Naive thymus-derived CD4-positive, alpha-beta T cell (primary cell): Measurements from ENCODE around the gene ZBTB20. TPM values are rescaled to one million over a fixed set of nuclear protein-coding genes. Genes with fewer than 3 reads are reported as not detected.
"Not testable (repeated sequence)": the region's sequence is repeated elsewhere in the genome, so short reads cannot be mapped to it uniquely, and the experiment has no call there.

Source experiments
- ATAC-seq: fragments of 150-1000 bp; cut with Tn5 transposase; 2 replicates; pipeline ENCODE4 v1.10.0; 2021; ENCODE audit warnings: mild to moderate bottlenecking, moderate library complexity
- CTCF ChIA-PET: fragments of 350-600 bp; sonication (Branson Sonifier 250); formaldehyde crosslinking; loops from one replicate; lab custom pipeline; 2021; ENCODE audit warnings: antibody characterized with exemption; lab: Charles Lee
- POLR2A ChIA-PET: fragments of 350-600 bp; sonication (Branson Sonifier 250); formaldehyde crosslinking; loops from one replicate; lab custom pipeline; 2021; ENCODE audit warnings: antibody characterized with exemption, inconsistent platforms; lab: Charles Lee
- DNase-seq, 9 donors: peaks; one replicate each; pipeline versions ENCODE4 v3.0.0 to v3.0.0-alpha.2; 2020 to 2022; ENCODE audit warnings: mixed read lengths in 1 of 9
- H3K27ac ChIP-seq: one replicate; pipeline ENCODE4 v1.7.0; 2013; ENCODE audit warnings: mild to moderate bottlenecking, low read depth, low read length, moderate library complexity
- H3K27me3 ChIP-seq, 2 donors: one replicate each; pipeline ENCODE4 v1.7.0; 2013; ENCODE audit warnings: low read length in 2 of 2, mild to moderate bottlenecking in 2 of 2, moderate library complexity in 2 of 2; ENCODE audit not compliant: control insufficient read depth in 2 of 2, insufficient read depth in 2 of 2
- H3K36me3 ChIP-seq, 3 experiments: 1 replicate in 2 of 3; 2 replicates in 1 of 3; pipeline ENCODE4 v1.7.0; 2013; ENCODE audit warnings: low read length in 3 of 3, mild to moderate bottlenecking in 3 of 3, moderate library complexity in 1 of 3; ENCODE audit not compliant: insufficient read depth in 3 of 3, control insufficient read depth in 2 of 3
- H3K4me1 ChIP-seq, 2 donors: one replicate each; pipeline ENCODE4 v1.7.0; 2013; ENCODE audit warnings: low read length in 2 of 2, mild to moderate bottlenecking in 2 of 2, moderate library complexity in 1 of 2; ENCODE audit not compliant: control insufficient read depth in 2 of 2, insufficient read depth in 2 of 2
- H3K4me3 ChIP-seq: 2 replicates; pipeline ENCODE4 v1.7.0; 2013; ENCODE audit warnings: mild to moderate bottlenecking, low read length
- H3K9me3 ChIP-seq, 3 experiments: 1 replicate in 2 of 3; 2 replicates in 1 of 3; pipeline ENCODE4 v1.7.0; 2013; ENCODE audit warnings: low read length in 3 of 3; ENCODE audit not compliant: control insufficient read depth in 2 of 3
- H3K27ac Mint-ChIP-seq, 9 donors: one replicate each; pipeline ENCODE4 v1.8.0; 2020 to 2022; ENCODE audit warnings: mixed read lengths in 9 of 9, mild to moderate bottlenecking in 8 of 9, moderate library complexity in 5 of 9, inconsistent platforms in 2 of 9
- H3K27me3 Mint-ChIP-seq, 5 donors: one replicate each; pipeline ENCODE4 v1.8.0; 2021 to 2022; ENCODE audit warnings: mixed read lengths in 5 of 5, mild to moderate bottlenecking in 1 of 5
- H3K36me3 Mint-ChIP-seq, 5 donors: one replicate each; pipeline ENCODE4 v1.8.0; 2020 to 2022; ENCODE audit warnings: mixed read lengths in 5 of 5, mild to moderate bottlenecking in 3 of 5, inconsistent platforms in 1 of 5
- H3K4me1 Mint-ChIP-seq, 7 donors: one replicate each; pipeline ENCODE4 v1.8.0; 2020 to 2022; ENCODE audit warnings: mixed read lengths in 7 of 7, mild to moderate bottlenecking in 3 of 7, inconsistent platforms in 1 of 7
- H3K4me3 Mint-ChIP-seq, 10 donors: one replicate each; pipeline ENCODE4 v1.8.0; 2020 to 2022; ENCODE audit warnings: mild to moderate bottlenecking in 10 of 10, mixed read lengths in 10 of 10, moderate library complexity in 6 of 10, inconsistent platforms in 2 of 10
- H3K9me3 Mint-ChIP-seq, 11 donors: one replicate each; pipeline ENCODE4 v1.8.0; 2020 to 2022; ENCODE audit warnings: mixed read lengths in 11 of 11, mild to moderate bottlenecking in 4 of 11, inconsistent platforms in 1 of 11, moderate library complexity in 1 of 11
- intact Hi-C, 2 donors: fragments of 100-400 bp; cut with micrococcal nuclease; formaldehyde crosslinking; loops; one replicate each; pipeline ENCODE4 v1.15.1; 2023
- polyA plus RNA-seq, 2 donors: library from polyadenylated mRNA; unstranded; fragments of 300-500 nt; fragmentation: Illumina TruSeq; gene quantifications; one replicate each; pipeline ENCODE4 v1.2.3, GENCODE V29; 2021
- total RNA-seq, 6 experiments: library from RNA in 5 of 6; stranded (reverse) in 5 of 6; gene quantifications; 1 replicate in 5 of 6; 2 replicates in 1 of 6; pipeline ENCODE4 v1.2.3 and lab custom pipeline; 2021 to 2026

Gene ZBTB20
- total and polyA plus RNA-seq, 7 experiments from 2014 or later = 14.9 to 69.5 (median 59.2) TPM

DNA sequence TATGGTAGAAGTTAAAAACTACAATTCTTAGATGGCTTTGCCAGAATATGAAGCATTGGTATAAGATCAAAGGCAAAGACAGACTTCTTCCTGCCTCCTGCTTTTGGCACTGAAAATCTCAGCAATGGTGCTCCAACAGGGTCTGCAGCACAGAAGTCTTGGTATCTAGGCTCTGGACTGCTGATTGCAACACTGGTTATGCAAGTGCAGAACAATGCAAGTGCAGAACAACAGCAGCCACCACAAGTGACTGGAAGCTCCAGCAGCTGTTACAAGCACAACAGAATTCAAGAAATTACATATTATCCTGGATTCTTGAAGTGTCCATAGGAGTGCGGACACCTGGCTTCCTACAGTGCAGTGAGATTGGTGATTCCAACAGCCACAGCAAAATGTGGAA lies 33.7 kb downstream of the ZBTB20 start:
- peaks cover 0 to 5% (median 0%) of the 10 kb centered on the region in 11 donors for H3K9me3 Mint-ChIP-seq
- intact Hi-C loops = no loop called here
- no peaks in the 10 kb centered on the region for H3K36me3 ChIP-seq
- H3K36me3 Mint-ChIP-seq = peaks cover 0 to 18% (median 6%) of the 10 kb centered on the region in 5 donors
- H3K27ac ChIP-seq = no peak overlapping the region
- DNase-seq (no peak), ATAC-seq (no peak)
- no peak overlapping the region for H3K4me3 ChIP-seq
- peaks cover 0 to 30% (median 19%) of the 10 kb centered on the region in 7 donors for H3K4me1 Mint-ChIP-seq
- H3K27ac Mint-ChIP-seq = no peak overlapping the region
- peaks cover 0 to 3% of the 10 kb centered on the region in 2 donors for H3K4me1 ChIP-seq
- ChIA-PET POLR2A (no interaction called here), CTCF (no interaction called here)
- no peaks in the 10 kb centered on the region for H3K27me3 ChIP-seq
- H3K9me3 ChIP-seq = no peaks in the 10 kb centered on the region
- no peaks in the 10 kb centered on the region for H3K27me3 Mint-ChIP-seq
- no peak overlapping the region for H3K4me3 Mint-ChIP-seq

DNA sequence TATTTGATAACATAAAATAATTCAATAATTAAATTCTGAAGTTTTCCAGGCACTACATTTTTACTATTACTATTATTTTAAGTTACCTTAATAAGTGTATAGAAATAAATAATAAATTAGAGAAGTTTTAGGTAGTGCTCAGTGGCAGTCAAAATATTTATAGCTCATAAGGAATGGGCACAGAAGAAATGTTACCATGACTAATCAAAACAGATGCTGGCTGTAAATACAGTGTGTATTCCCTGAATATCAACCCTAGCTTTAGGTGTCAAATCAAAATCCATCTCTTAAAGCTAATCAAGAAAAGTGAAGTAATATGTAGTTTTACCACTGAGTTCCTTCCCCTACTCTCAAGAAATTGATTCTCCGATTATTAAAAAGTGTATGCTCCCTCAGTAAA lies 35.5 kb downstream of the ZBTB20 start:
- no peak overlapping the region for H3K27ac ChIP-seq
- Mint-ChIP-seq H3K27ac (no peak overlapping the region), H3K27me3 (no peaks in the 10 kb centered on the region), H3K36me3 (peaks cover 3 to 26% (median 15%) of the 10 kb centered on the region in 5 donors), H3K4me3 (no peak overlapping the region), H3K9me3 (peaks cover 0 to 4% (median 2%) of the 10 kb centered on the region in 11 donors), H3K4me1 (peaks cover 0 to 29% (median 19%) of the 10 kb centered on the region in 7 donors)
- DNase-seq = no peak
- H3K4me3 ChIP-seq = no peak overlapping the region
- no peak for ATAC-seq
- H3K27me3 ChIP-seq = no peaks in the 10 kb centered on the region
- CTCF ChIA-PET = interaction anchor here (1.0 kb wide), 1 partner anchor 19 kb away, joined by 3 read pairs; no protein-coding TSS in a partner anchor
- peaks cover 0 to 5% (median 0%) of the 10 kb centered on the region in 3 experiments for H3K36me3 ChIP-seq
- no peaks in the 10 kb centered on the region for H3K9me3 ChIP-seq
- POLR2A ChIA-PET = interaction anchor here (1.0 kb wide), 1 partner anchor 8 kb away, joined by 3 read pairs; no protein-coding TSS in a partner anchor
- intact Hi-C loops = no loop called here
- H3K4me1 ChIP-seq = no peaks in the 10 kb centered on the region

DNA sequence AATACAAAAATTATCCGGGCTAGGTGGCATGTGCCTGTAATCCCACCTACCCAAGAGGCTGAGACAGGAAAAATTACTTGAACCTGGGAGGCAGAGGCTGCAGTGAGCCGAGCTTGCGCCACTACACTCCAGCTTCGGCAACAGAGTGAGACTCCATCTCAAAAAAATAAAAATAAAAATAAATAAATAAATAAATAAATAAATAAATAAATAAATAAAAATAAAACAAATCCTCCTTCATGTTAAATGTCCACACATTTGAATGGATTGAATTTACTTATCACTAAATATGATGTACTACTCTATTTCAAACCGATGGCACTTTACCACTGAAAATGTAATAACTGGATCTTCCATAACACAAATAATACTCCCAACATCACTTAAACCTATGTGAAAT lies 36.3 kb downstream of the ZBTB20 start:
- ChIA-PET CTCF (no interaction called here), POLR2A (interaction anchor here (0.7 kb wide), 1 partner anchor 38 kb away, joined by 3 read pairs; no protein-coding TSS in a partner anchor)
- Mint-ChIP-seq H3K9me3 (peaks cover 0 to 3% (median 0%) of the 10 kb centered on the region in 11 donors), H3K36me3 (peaks cover 3 to 28% (median 11%) of the 10 kb centered on the region in 5 donors), H3K27ac (no peak overlapping the region), H3K27me3 (no peaks in the 10 kb centered on the region), H3K4me3 (no peak overlapping the region), H3K4me1 (peaks cover 0 to 25% (median 15%) of the 10 kb centered on the region in 7 donors)
- intact Hi-C loops = no loop called here
- ATAC-seq (no peak), DNase-seq (no peak)
- no peaks in the 10 kb centered on the region for H3K4me1 ChIP-seq
- no peak overlapping the region for H3K27ac ChIP-seq
- no peaks in the 10 kb centered on the region for H3K9me3 ChIP-seq
- peaks cover 0 to 5% (median 0%) of the 10 kb centered on the region in 3 experiments for H3K36me3 ChIP-seq
- H3K4me3 ChIP-seq = no peak overlapping the region
- H3K27me3 ChIP-seq = no peaks in the 10 kb centered on the region

DNA sequence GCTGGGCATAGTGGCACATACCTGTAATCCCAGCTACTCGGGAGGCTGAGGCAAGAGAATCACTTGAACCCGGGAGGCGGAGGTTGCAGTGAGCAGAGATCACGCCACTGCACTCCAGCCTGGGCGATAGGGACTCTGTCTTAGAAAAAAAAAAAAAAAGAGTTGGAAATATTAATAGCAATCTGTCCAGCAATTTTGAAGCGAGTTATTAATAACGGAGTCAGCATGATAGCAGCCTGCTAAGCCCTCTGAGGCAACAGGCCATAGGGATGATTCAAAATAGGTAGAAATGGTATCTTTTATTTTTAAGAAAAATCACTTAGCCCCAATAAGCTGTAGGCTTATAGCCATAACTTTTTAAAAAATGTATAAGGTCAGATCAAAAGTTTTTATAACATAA lies 37.0 kb downstream of the ZBTB20 start:
- not testable (repeated sequence) for ATAC-seq
- CTCF ChIA-PET = interaction anchor here (0.6 kb wide), 1 partner anchor 17 kb away, joined by 4 read pairs; no protein-coding TSS in a partner anchor

DNA sequence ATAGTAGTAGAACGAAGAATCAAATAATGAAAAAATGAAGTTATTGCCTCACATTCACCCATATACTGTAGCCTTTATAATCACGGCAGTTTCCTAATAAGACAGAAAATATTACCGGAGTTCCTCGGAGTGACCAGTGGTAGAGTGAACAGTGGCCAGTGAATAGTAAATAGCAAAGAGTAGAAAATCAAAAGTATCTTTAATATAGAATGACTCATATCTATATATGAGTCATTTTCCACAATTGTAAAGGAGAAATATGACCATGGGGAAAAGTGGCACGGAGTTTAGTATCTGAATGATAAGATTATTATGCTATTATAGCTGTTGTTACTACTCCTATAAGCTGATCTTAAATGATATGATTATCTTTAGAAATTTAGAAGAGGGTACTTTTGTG lies 38.5 kb downstream of the ZBTB20 start:
- intact Hi-C loops = no loop called here
- Histone ChIP-seq H3K4me1 (no peaks in the 10 kb centered on the region), H3K36me3 (peaks cover 0 to 5% (median 0%) of the 10 kb centered on the region in 3 experiments), H3K4me3 (no peak overlapping the region), H3K9me3 (no peaks in the 10 kb centered on the region), H3K27ac (no peak overlapping the region), H3K27me3 (no peaks in the 10 kb centered on the region)
- DNase-seq (no peak), ATAC-seq (no peak)
- H3K4me1 Mint-ChIP-seq = peaks cover 0 to 15% (median 6%) of the 10 kb centered on the region in 7 donors
- H3K36me3 Mint-ChIP-seq = peaks cover 8 to 41% (median 30%) of the 10 kb centered on the region in 5 donors
- H3K27ac Mint-ChIP-seq = no peak overlapping the region
- H3K27me3 Mint-ChIP-seq = no peaks in the 10 kb centered on the region
- H3K9me3 Mint-ChIP-seq = peaks cover 0 to 13% (median 5%) of the 10 kb centered on the region in 11 donors
- POLR2A ChIA-PET = no interaction called here
- CTCF ChIA-PET = interaction anchor here (0.6 kb wide), 1 partner anchor 330 kb away, joined by 4 read pairs; no protein-coding TSS in a partner anchor
- no peak overlapping the region for H3K4me3 Mint-ChIP-seq

More for the DNA sequence above, 37.0 kb downstream of the ZBTB20 start:
- peaks cover 0 to 25% (median 15%) of the 10 kb centered on the region in 7 donors for H3K4me1 Mint-ChIP-seq
- H3K4me1 ChIP-seq, H3K27me3 Mint-ChIP-seq, H3K9me3 ChIP-seq, H3K4me3 Mint-ChIP-seq, intact Hi-C loops, H3K27ac ChIP-seq, H3K27me3 ChIP-seq, DNase-seq, H3K4me3 ChIP-seq, H3K9me3 Mint-ChIP-seq, POLR2A ChIA-PET, H3K36me3 ChIP-seq, H3K27ac Mint-ChIP-seq: not testable (repeated sequence)
- peaks cover 3 to 28% (median 16%) of the 10 kb centered on the region in 5 donors for H3K36me3 Mint-ChIP-seq

DNA sequence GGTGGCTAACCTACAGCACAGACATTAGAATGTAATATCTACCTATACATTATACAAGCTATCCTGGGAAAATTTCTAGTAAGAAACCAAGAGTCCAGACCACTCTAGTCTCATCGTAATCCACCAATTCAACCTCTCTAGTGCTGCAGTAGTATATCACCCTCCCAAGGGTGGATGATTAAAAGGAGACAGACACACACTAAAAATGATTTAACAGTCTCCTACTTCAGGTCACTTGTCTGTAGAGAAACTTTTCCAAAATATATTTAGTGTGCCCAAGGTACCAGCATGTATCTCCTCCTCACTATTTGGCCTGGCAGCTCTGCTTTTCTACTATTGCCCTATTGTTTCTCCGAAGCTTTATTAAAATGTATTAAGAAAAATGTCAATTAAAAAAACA lies 45.0 kb downstream of the ZBTB20 start:
- H3K4me1 Mint-ChIP-seq = peaks cover 10 to 61% (median 56%) of the 10 kb centered on the region in 7 donors
- peak overlapping the region in 2 of 10 donors; percentile 35 to 37 for H3K4me3 Mint-ChIP-seq
- Histone ChIP-seq H3K27me3 (no peaks in the 10 kb centered on the region), H3K4me1 (peaks cover 5 to 11% of the 10 kb centered on the region in 2 donors), H3K4me3 (no peak overlapping the region), H3K27ac (no peak overlapping the region), H3K9me3 (no peaks in the 10 kb centered on the region), H3K36me3 (no peaks in the 10 kb centered on the region)
- POLR2A ChIA-PET = interaction anchor here (0.6 to 5.6 kb wide), 3 partner anchors 44 to 949 kb away, joined by 3 to 100 read pairs (median 3); partner anchors contain the start of gene ZBTB20
- CTCF ChIA-PET = interaction anchor here (0.8 to 1.1 kb wide), 2 partner anchors 9 to 44 kb away, joined by 3 read pairs; no protein-coding TSS in a partner anchor
- DNase-seq = no peak
- peaks cover 0 to 15% (median 4%) of the 10 kb centered on the region in 11 donors for H3K9me3 Mint-ChIP-seq
- H3K36me3 Mint-ChIP-seq = peaks cover 5 to 25% (median 20%) of the 10 kb centered on the region in 5 donors
- intact Hi-C loops = no loop called here
- no peak for ATAC-seq
- peak overlapping the region in 8 of 9 donors; percentile 8 to 94 (median 78) for H3K27ac Mint-ChIP-seq
- H3K27me3 Mint-ChIP-seq = no peaks in the 10 kb centered on the region
